HG03354 (cell line): ENCODE data around the gene CD200.
A peak's percentile ranks its signal among the peaks of the same experiment; 100 is the strongest.
"Not testable (repeated sequence)": the region's sequence is repeated elsewhere in the genome, so short reads cannot be mapped to it uniquely, and the experiment has no call there.

Experiments
- ATAC-seq: cut with Tn5 transposase; IDR thresholded peaks from one replicate; pipeline ENCODE4 v1.9.1; 2021; ENCODE audit warnings: mild to moderate bottlenecking; ENCODE audit not compliant: unreplicated experiment, poor library complexity, severe bottlenecking

Gene CD200

DNA sequence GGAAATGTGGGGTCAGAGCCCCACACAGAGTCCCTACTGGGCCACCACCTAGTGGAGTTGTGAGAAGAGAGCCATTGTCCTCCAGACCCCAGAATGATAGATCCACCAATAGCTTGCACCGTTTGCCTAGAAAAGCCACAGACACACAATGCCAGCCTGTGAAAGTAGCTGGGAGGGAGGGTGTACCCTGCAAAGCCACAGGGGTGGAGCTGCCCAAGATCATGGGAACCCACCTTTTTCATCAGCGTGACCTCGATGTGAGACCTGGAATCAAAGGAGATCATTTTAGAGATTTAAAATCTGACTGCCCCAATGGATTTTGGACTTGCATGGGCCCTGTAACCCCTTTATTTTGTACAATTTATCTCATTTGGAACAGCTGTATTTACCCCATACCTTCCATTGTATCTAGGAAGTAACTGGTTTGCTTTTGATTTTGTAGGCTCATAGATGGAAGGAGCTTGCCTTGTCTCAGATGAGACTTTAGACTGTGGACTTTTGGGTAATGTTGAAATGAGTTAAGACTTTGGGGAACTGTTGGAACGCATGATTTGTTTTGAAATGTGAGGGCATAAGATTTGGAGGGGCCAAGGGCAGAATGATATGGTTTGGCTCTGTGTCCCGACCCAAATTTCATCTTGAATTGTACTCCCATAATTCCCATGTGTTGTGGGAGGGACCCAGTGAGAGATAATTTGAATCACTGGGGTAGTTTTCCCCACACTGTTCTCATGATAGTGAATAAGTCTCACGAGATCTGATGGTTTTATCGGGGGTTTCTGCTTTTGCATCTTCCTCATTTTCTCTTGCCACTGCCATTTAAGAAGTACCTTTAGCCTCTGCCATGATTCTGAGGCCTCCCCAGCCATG lies 49.0 kb downstream of the CD200 start:
- no peak for ATAC-seq

DNA sequence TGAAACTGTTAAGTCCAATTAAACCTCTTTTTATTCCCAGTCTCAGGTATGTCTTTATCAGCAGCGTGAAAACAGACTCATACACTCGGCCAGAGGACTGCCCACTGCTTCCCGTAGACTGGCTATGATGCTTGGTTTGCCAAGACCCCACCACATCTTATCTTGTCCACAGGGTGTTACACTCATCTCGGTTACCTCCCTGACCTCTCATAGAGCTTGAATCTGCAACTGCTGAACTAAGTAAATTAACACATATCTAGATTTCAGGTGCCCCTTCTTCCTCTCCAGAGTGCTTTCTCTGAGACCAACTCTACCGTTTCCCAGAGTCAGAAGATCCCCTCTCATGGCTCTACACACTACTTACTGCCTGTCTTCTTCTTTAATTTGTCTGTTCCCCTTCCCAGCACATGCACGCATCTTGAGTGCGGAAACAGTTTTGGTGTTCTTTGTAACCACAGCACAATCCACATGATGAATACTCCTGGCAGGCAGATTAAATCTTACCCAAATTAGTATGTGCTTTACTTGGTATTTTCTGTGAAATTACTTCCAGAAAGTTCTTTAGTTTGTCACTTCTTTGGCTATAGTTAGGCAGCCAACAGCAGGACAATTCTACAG lies 49.7 kb downstream of the CD200 start:
- ATAC-seq, result no peak

DNA sequence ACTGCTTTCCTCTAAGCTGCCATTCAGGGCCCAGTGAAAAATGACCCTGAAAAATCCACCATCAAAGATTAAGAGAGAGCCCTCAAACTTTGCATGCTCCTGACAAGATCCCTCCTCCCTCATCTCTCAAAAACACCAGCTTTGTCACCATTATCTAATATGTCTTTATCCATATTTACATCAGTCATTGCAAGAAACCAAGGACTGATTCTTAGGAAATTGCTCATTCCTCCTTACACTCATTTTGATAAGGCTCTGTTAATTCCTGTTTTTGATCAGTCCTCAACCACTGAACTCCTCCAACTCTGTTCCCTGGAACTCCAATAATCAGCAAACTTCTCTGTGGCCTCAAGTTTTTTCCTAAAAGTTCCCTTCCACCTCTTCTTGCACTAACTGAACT lies 51.8 kb downstream of the CD200 start:
- no peak for ATAC-seq

DNA sequence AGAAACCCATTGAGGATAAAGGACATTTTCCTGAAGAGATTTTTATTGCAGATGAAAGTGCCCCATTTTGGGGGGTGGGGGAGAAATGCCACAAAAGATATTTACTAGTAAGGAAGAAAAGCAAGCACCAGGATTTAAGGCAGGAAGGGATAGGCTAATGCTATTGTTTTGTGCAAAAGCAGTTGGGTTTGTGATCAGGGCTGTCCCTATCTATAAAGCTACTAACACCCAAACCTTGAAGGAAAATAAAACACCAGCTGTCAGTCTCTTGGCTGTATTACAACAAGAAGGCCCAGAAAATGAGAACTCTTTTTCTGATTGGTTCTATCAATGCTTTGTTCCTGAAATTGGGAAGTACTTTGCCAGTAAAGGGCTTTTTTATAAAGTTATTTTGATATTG lies 56.0 kb downstream of the CD200 start:
- no peak for ATAC-seq

DNA sequence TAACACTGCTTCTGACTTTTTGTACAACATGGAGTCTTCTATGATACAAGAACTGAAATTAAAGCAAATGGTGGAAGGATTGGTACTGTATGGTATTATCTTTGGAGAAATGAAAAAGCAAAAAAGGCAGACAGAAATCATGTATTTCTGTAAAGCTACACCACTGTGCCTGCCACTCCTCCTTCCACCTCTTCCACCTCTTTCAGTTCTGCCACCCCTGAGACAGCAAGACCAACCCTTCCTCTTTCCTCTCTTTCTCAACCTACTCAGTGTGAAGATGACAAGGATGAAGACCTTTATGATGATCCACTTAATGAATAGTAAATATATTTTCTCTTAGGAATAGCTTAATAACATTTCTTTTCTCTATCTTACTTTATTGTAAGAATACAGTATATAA lies 57.0 kb downstream of the CD200 start:
- ATAC-seq, result no peak

DNA sequence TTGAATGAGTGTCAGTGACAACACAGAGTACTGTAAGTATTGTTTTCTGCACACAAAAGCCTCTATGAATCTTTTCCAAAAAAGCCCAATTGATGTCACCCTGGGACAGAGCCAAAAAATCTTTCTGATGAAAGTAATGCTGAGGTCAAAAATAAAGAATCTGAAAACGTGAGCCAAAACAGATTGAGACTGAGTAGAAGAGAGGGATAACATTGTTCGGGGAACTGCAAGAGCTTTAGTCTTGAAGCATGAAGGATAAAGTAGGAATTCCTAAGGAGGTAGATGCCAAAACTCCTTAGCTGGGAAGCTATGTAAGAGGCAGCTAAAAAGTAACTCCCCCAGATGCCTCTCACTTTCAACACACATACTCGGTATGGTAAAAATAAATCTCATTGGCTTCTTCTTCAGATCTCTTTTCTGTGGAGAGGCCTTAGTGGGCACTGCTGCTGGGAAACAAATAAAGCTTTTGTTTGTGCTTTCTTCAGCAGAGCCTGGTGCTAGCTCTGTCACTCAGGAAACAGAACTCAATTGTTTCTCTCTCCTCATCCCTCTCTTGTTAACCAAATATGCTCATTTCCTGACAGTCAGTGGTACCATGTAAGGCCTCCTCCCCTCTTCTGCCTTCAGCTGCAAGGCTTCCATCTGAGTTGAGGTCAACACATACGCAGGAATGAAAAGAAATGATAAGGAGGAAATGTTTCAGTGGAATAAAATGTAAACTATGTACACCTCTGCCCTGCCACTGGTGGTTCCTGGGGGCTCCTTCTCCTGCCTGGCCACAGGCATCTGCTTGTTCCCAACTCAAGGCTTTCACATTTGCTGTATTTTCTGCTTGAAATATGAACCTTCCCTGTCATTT lies 58.1 kb downstream of the CD200 start:
- ATAC-seq, result peak; percentile 64

DNA sequence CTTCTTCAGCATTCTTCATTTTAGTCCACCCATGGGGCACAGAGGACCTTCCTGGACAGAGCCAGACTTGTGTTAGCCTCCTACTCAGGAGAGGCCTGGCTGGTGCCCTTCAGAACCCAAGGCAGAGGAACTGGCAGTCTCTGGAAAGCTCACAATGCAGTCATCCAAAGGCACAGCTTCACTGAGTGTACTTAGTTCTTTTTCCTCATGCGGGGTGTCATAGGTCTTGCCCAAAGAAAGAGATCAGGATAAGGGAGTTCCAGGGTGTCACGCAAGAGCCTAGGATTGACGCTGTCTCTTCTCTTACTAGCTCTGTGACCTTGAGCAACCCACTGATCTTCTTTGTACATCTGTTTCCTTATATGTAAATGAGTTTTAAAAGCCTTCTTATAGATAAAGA lies 58.7 kb downstream of the CD200 start:
- ATAC-seq, result peak; percentile 25

DNA sequence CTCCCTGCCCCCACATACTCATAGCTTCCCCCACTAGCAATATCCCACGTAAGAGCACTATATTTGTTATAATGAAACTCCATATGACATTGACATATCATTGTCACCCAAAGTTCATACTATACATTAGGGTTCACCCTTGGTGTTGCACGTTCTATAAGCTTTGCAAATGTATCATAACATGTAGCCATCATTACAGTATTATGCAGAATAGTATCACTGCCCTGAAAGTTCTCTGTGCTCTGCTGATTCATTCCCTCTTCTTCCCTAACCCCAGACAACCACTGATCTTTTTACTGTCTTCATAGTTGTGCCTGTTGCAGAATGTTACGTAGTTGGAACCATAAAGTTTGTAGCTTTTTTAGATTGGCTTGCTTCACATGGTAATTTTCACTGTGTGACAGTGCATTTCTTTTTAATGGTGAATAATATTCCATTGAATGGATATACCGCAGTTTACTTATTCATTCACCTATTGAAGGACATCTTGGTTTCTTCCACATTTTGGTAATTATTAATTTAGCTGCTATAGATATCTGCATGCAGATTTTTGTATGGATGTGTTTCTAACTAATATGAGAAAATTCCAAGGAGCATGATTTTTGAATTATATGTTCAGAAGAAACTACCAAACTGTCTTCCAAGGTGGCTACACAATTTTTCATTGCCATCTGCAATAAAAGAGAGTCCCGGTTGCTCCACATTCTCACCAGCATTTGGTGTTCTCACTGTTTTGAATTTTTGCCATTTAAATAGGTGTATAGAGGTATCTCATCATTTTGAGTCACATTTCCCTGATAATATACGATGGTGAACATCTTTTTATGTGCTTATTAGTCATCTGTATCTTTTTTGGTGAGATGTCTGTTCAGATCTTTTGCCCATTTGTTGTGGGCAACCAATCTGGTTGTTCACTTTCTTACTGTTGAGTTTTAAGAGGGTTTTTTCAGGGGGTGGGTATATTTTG lies 59.7 kb downstream of the CD200 start:
- no peak for ATAC-seq

DNA sequence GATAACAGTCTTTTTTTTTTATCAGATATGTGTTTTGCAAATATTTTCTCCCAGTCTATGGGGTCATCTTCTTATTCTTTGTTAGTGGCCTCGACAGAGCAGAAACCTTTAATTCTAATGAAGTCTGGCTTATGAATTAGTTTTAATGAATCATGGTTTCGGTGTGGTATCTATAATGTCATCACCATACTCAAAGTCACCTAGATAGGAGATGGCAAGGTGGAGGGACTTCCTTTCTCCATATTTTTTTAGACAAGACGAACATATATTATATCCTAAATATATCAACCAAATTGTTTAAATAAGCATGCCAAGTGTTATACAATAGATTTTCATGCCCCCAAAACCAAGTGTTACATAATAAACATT lies 60.4 kb downstream of the CD200 start:
- ATAC-seq, result no peak

DNA sequence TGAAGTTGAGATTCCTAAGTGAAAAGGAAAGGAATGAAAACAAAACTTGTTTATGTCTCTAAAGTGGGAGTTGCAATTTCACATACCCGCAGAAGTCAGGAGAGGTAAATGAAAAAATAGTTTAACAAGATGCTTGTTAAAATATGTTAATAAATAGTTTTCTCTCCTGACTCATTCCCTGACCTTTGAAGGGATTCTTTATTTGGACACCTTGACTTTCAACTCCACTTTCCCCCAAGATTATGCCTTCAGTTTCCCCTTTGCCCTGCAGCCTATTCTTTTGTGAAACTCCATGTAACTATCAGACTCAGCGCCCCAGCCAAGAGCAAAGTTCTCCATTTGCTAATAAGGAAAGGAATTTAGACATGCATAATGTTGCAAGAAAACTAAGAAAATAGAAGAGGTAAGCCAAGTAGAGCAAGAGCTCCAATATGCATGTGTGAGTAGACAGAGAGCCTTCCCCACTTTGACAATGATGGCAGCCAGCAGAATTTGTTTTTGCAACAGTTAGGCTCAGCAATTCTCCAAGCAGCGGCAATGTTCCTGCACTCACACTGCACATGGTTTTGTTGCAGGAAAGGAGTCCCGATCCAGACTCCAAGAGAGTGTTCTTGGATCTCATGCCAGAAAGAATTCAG lies 61.2 kb downstream of the CD200 start:
- no peak for ATAC-seq

DNA sequence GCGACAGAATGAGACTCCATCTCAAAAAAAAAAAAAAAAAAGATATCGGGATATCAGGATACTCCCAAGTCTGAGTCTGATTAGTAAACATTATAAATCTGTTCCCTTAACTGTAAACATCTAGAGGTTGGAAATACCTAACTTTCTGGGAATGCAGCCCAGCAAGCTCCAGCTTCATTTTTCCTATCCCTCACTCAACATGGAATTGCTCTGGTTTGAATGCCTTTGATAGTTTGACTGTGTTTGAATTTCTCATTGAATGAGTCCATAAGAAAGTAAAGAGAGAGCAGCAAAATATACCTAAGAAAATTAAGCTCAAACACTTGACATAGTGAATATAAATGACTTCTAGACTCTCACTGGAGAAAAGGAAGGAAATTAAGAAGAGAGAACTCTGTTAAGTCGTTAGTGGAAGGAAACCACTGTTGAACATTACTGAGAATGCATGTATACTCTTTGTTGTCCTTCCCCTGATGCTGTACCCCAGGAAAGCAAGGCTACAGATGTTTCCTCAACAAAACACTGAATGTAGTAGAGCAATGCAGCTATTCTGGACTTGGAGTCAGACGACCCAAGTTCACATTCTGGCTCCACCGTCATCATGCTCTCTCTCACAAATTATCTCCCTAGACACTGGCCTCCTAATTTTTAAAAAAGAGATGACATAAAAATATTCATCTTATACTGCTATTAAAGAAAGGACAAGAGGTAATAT lies 62.4 kb downstream of the CD200 start:
- no peak for ATAC-seq

DNA sequence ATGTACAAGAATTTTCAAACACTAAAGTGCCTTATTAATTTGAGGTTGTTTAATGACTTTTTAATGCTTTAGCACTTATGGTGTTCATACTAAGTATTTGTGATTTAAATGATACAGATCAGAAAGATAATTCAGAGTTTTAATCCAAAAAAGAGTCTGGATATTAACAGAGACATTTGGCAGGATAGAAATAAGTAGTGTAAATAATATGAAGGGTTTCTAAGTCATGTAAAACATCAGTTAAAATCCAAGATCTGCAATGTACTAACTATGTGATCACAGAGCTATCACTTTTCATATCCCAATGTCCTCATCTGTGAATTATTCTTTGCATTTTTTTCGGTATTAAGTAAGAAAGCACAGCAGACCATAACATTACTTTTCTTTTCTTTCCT lies 62.9 kb downstream of the CD200 start:
- ATAC-seq, result no peak

DNA sequence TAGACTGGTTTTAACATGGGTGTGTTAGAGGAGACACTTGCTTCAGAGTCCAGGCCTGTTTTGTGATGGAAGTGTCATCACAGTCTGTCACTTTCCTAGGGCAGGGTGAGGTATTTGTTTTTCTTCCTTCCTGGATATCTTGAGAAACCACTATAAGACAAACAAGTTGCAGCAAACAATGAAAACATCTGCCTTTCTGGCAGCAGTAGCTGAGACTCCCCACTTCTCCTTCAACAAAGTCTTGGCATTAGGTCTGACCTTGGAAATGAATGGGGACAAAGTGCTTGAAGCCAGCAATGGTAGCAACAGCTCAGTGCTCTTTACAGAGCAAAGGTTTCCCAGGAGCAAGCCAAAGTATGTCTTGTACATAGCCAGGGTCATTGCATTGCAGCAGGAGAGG lies 64.6 kb downstream of the CD200 start:
- ATAC-seq, result no peak

DNA sequence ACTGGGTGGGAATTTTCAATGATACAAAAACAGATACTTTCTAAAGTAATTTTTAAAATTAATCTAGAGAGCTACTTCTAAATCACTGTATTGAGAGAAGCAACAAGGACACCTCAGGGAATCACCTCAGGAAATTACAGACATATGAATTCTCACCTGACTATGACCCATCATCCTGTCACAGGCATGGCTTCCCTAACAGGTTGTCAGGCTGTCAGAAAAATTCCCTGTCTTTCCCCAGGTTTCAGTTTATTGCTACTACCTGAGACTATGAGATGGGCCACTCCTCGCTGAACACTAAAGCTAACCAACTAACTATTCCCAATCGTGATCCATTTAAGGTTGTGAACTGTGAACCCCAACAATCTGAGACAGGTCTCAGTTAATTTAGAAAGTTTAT lies 66.1 kb downstream of the CD200 start:
- no peak for ATAC-seq

DNA sequence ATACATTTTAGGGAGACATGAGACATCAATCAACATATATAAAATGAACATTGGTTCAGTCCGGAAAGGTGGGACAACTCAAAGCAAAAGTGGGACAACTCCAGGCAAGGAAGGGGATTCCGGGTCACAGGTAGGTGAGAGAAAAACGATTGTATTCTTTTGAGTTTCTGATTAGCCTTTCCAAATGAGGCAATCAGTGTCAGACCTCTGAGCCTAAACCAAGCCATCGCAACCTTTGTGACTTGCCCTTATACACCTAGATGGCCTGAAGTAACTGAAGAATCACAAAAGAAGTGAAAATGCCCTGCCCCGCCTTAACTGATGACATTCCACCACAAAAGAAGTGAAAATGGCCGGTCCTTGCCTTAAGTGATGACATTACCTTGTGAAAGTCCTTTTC lies 66.6 kb downstream of the CD200 start:
- ATAC-seq, result not testable (repeated sequence)

DNA sequence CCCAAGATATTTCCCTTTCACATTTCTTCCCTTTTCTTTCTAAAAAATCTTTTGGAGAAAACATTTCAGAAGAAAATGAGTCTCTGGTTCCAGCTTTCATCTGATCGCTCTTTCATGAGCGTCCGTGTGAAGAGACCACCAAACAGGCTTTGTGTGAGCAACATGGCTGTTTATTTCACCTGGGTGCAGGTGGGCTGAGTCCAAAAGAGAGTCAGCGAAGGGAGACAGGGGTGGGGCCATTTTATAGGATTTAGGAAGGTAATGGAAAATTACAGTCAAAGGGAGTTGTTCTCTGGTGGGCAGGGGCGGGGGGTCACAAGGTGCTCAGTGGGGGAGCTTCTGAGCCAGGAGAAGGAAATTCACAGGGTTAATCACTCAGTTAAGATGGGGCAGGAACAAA lies 67.4 kb downstream of the CD200 start:
- ATAC-seq, result not testable (repeated sequence)

DNA sequence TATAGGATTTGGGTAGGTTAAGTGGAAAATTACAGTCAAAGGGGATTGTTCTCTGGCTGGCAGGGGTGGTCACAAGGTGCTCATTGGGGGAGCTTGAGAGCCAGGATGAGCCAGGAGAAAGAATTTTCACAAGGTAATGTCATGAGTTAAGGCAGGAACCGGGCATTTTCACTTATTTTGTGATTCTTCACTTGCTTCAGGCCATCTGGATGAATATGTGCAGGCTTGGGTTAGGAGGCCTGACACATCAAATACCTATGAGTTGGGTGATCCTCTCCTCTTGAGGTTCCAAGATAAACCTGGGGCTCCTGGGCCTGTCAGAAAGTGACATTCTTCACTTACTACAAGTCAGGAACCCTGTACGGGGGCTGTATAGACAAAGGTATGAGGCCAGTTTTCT lies 68.7 kb downstream of the CD200 start:
- ATAC-seq, result no peak

DNA sequence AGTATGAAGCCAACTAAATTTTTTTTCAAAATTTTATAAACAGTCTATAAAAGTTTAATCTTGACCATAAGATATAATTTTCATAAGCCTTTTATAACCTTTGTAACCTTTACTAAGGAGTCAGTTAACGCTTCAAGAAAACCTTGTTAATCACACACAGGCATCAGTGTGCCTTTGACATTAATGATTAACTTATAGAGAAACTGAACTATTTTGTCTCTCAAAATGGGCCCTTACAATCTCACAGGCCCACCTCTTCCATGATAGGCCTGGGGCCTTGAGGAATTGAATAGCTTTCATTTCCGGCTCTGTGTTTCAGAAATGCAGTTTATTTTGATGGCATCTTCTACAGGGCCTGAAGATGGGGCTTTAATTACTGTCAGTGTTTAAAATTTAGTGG lies 70.1 kb downstream of the CD200 start:
- no peak for ATAC-seq
